ENCODE measurements around the gene SURF1.
"Not testable (repeated sequence)": the region's sequence is repeated elsewhere in the genome, so short reads cannot be mapped to it uniquely, and the experiment has no call there.

Gene SURF1

GRCh38 chr9:133322701-133323100, 33.6 kb downstream of the SURF1 start:
- no peak for DNase-seq (ENCODE audit: low read depth in 2 of 2)

- DNase-seq (ENCODE audit: low read depth in 2 of 2) = no peak
Measured at GRCh38 chr9:133321411-133321935, 34.8 kb downstream of the SURF1 start.

- no peak for DNase-seq (ENCODE audit: low read depth in 2 of 2)
Measured at GRCh38 chr9:133320421-133320881, 35.8 kb downstream of the SURF1 start.

- DNase-seq (ENCODE audit: low read depth in 2 of 2) = not testable (repeated sequence)
Measured at GRCh38 chr9:133317551-133317950, 38.7 kb downstream of the SURF1 start.

DNA sequence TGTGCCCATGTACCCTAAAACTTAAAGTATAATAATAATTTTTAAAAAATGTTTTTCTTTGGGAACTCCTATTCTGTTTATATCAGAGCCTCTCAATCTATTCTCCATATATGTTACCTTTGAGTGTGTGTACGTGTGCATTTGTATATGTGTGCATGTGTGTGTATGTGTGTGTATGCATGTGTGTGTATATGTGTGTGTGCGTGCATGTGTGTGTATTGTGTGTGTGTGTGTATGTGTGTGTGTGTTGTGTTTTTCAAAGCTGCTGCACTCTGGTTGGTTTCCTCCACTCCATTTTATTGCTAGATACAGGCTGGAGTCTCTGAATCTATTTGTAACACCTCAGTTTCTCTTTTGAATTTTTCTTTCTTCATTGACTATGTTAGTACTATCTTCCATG, 40.3 kb downstream of the SURF1 start:
- no peak for DNase-seq (ENCODE audit: low read depth in 2 of 2)

DNA sequence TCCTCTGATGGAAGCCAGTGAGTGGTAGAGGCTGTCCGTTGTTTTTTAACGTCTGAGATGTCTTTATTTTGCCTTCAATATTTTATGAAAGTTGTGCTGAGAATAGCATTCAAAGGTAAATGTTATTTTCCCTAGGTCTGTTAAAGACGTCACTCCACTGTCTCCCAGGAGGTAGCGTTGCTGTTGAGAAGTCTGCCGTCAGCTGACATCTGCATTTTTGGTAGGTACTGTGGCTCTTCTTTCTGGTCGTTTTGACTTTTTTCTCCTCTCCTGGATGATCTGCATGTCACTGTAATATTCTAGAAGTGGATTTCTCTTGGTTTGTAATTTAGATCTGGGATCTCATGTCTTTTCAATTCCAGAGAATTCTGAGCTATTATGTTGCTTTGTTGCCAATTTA, 46.7 kb downstream of the SURF1 start:
- DNase-seq (ENCODE audit: low read depth in 2 of 2) = no peak

GRCh38 chr9:133307301-133307700, 49.0 kb downstream of the SURF1 start:
- DNase-seq (ENCODE audit: low read depth in 2 of 2) = no peak

DNA sequence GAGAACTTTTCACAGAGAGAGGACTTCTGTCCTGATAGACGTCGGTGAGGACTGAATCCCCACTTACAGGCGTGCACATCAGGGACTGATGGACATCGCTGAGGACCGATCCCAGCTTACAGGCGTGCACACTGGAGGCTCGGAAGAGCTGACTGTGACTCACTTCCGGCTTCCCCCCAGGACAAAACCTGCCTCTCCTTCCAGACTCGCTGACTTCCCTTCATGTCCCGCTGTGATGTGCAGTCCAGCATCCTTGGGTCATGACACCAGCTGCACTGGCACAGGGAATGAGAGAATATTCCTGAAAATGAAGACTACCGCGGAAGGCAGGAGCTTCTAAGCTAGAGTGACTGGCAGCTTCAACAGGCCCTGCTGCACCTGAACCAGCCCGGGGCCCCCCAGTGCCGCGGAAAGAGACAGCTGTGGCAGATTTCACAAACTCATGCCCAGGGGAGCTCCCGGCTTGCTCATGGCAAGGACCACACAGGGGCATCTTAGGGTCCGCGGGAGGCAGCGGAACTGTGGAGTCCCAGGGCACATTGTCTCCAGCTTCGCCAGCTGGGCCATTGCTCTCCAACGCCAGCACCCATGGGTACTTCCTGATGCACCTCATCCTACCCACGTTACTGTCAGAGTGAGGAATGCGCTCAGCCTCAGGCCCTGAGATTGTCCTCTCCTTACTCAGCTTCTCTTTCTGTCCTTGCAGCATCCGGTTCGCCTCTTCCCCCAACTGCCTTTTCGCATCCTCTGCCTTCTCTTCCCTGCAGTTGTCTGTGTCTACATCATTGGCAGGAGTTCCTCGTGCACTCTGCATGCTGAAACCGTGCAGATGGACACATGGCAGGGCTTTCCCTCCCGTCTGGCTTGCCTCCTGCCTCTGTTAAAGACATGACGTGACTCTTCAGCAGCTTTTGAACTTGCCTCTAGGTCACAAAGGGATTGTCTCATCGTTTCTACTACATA, 49.8 kb downstream of the SURF1 start:
- no peak for DNase-seq (ENCODE audit: low read depth in 2 of 2)

GRCh38 chr9:133305731-133306130, 50.6 kb downstream of the SURF1 start:
- no peak for DNase-seq (ENCODE audit: low read depth in 2 of 2)

DNA sequence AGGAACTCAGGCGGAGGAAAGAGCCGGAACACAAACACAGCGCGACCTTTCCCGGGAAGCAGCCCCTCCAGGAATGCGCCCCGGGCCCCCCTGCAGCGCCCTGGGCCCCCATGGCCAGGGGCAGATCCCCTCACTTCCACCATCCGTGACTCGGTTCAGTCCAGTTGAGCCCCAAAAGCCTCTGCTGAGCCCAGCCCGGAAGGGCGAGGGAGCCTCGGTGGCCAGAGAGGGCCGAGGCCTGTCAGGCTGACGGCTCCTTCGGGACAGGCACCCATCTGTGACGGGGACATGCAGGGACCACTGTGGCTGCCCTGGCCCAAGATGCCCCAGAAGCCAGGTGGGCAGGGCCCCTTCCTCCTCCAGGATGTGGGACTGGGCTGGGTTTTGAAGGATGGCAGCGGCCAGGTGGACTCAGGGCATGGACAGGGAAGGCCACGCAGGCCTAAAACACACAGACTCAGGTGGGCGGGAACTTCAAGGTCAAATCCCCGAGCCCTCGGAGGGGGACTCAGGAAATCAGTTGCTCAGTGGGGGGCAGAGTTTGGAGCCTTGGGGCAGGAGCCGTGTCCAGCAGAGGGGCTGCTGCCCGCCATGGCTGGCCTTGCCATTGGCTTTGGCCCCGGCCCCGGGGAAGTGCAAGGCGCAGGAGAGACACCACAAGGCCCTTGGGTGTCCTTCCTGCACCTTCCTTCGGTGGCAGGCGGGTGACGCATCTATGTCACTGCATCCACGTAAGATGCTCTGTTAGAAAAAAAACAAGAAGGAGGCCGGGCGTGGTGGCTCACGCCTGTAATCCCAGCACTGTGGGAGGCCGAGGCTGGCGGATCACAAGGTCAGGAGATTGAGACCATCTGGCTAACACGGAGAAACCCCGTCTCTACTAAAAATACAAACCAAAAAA, 51.6 kb downstream of the SURF1 start:
- DNase-seq (ENCODE audit: low read depth in 2 of 2) = no peak

DNA sequence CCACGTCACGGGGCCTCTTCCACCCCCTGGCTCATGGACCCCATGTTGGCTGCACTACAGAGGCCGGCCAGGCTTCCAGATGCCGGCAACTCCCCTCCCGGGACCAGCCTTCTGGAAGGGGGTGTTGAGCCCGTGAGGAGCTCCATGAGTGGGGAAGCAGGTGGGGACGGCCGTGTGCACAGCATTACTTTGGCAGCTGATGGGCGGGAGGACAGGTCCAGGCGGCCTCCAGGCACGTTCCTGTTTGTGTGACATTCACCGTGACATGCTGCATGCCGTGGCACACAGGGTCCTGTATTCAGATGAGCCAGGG, 52.2 kb downstream of the SURF1 start:
- DNase-seq (ENCODE audit: low read depth in 2 of 2) = no peak

- no peak for DNase-seq (ENCODE audit: low read depth in 2 of 2)
Measured at GRCh38 chr9:133303266-133304157, 52.8 kb downstream of the SURF1 start.

Data from stimulated activated CD4-positive, alpha-beta T cell treated with anti-CD3 and anti-CD28 coated beads, Interleukin-4, amount 100 ng/mL, for 48 hours (primary cell).